IMR-90 (cell line): ENCODE measurements around the gene LAMC3. TPM values are rescaled to one million over a fixed set of nuclear protein-coding genes. Genes with fewer than 3 reads are reported as not detected.

ENCODE experiments used
- ATAC-seq: fragments of 200-7000 bp; cut with Tn5 transposase; 2 replicates; pipeline ENCODE4 v1.9.1; 2020; ENCODE audit warnings: low read depth, mild to moderate bottlenecking, moderate library complexity
- BruUV-seq: library from RNA; stranded (reverse); fragments of 400-500 nt; replicated peaks from 2 replicates; lab custom pipeline; 2021; lab: Mats Ljungman, UMichigan
- CTCF ChIA-PET: fragments of 300-600 bp; formaldehyde crosslinking; extraction: SDS; loops from one replicate; lab custom pipeline; 2021; ENCODE audit warnings: antibody characterized with exemption; lab: Yijun Ruan, JAX
- POLR2A ChIA-PET: fragments of 300-600 bp; sonication (Branson Sonifier 250); formaldehyde crosslinking; loops from one replicate; lab custom pipeline; 2022; ENCODE audit warnings: antibody characterized with exemption; ENCODE audit not compliant: unreplicated experiment; lab: Charles Lee
- DNase-seq: peaks from one replicate; pipeline ENCODE4 v3.0.0; 2013
- H2AFZ ChIP-seq: replicated peaks from 2 replicates; pipeline ENCODE3; 2013; ENCODE audit warnings: low read length, mild to moderate bottlenecking; ENCODE audit not compliant: poor library complexity
- H2AK5ac ChIP-seq: 2 replicates; pipeline ENCODE4 v1.6.1; 2013; ENCODE audit warnings: low read depth, low read length, inconsistent platforms
- H2AK9ac ChIP-seq: replicated peaks from 2 replicates; pipeline ENCODE3; 2013; ENCODE audit warnings: mild to moderate bottlenecking, low read depth, low read length, moderate library complexity; ENCODE audit not compliant: poor library complexity
- H2BK120ac ChIP-seq: 2 replicates; pipeline ENCODE4 v1.6.1; 2013; ENCODE audit warnings: low read depth, low read length, inconsistent platforms
- H2BK15ac ChIP-seq: 3 replicates; pipeline ENCODE4 v1.6.1; 2013; ENCODE audit warnings: low read depth, low read length, inconsistent platforms
- H2BK20ac ChIP-seq: 2 replicates; pipeline ENCODE4 v1.6.1; 2013; ENCODE audit warnings: low read depth, mild to moderate bottlenecking, inconsistent platforms, low read length, moderate library complexity
- H2BK5ac ChIP-seq: 2 replicates; pipeline ENCODE4 v1.6.1; 2013; ENCODE audit warnings: mild to moderate bottlenecking, low read depth, low read length, inconsistent platforms; ENCODE audit not compliant: poor library complexity, severe bottlenecking
- H3K14ac ChIP-seq: replicated peaks from 2 replicates; pipeline ENCODE4 v1.6.1; 2013; ENCODE audit warnings: low read depth, low read length, inconsistent platforms
- H3K18ac ChIP-seq: 2 replicates; pipeline ENCODE4 v1.6.1; 2013; ENCODE audit warnings: low read depth, low read length, control low read depth
- H3K23ac ChIP-seq: 2 replicates; pipeline ENCODE4 v1.6.1; 2013; ENCODE audit warnings: low read depth, low read length, inconsistent platforms
- H3K27ac ChIP-seq: 2 replicates; pipeline ENCODE4 v1.5.1; 2013; ENCODE audit warnings: mild to moderate bottlenecking, control low read depth, low read length; ENCODE audit not compliant: insufficient read depth
- H3K27me3 ChIP-seq: 2 replicates; pipeline ENCODE4 v1.6.1; 2013; ENCODE audit warnings: low read length; ENCODE audit not compliant: control insufficient read depth, insufficient read depth
- H3K36me3 ChIP-seq: 2 replicates; pipeline ENCODE4 v1.6.1; 2013; ENCODE audit warnings: low read length, mixed read lengths; ENCODE audit not compliant: control insufficient read depth, insufficient read depth
- H3K4ac ChIP-seq: 2 replicates; pipeline ENCODE4 v1.6.1; 2013; ENCODE audit warnings: low read depth, low read length, inconsistent platforms
- H3K4me1 ChIP-seq: 2 replicates; pipeline ENCODE4 v1.6.1; 2013; ENCODE audit warnings: low read length, mixed read lengths; ENCODE audit not compliant: control insufficient read depth, insufficient read depth
- H3K4me2 ChIP-seq: 2 replicates; pipeline ENCODE4 v1.6.1; 2013; ENCODE audit warnings: low read depth, mild to moderate bottlenecking, control low read depth, low read length, moderate library complexity
- H3K4me3 ChIP-seq: 2 replicates; pipeline ENCODE4 v1.5.1; 2013; ENCODE audit warnings: low read depth, mild to moderate bottlenecking, control low read depth, low read length, moderate library complexity; ENCODE audit not compliant: insufficient read depth
- H3K56ac ChIP-seq: 2 replicates; pipeline ENCODE4 v1.6.1; 2013; ENCODE audit warnings: low read length, inconsistent platforms; ENCODE audit not compliant: insufficient read depth; ENCODE audit errors: extremely low read depth
- H3K79me1 ChIP-seq, 2 experiments: 2 replicates each; pipeline ENCODE4 v1.6.1; 2013; ENCODE audit warnings: low read length in 2 of 2, inconsistent platforms in 1 of 2, low read depth in 1 of 2
- H3K9ac ChIP-seq: 2 replicates; pipeline ENCODE4 v1.6.1; 2013; ENCODE audit warnings: low read depth, low read length, control low read depth
- H3K9me1 ChIP-seq: 2 replicates; pipeline ENCODE4 v1.6.1; 2013; ENCODE audit warnings: low read length, inconsistent platforms; ENCODE audit not compliant: insufficient read depth
- H3K9me3 ChIP-seq: 2 replicates; pipeline ENCODE4 v1.6.1; 2013; ENCODE audit warnings: low read length; ENCODE audit not compliant: control insufficient read depth, insufficient read depth
- H4K20me1 ChIP-seq: 2 replicates; pipeline ENCODE4 v1.6.1; 2013; ENCODE audit warnings: low read length, inconsistent platforms; ENCODE audit not compliant: insufficient read depth
- H4K5ac ChIP-seq: 2 replicates; pipeline ENCODE4 v1.6.1; 2013; ENCODE audit warnings: mild to moderate bottlenecking, low read depth, low read length, control low read depth
- H4K8ac ChIP-seq, 2 experiments: 2 replicates each; pipeline ENCODE4 v1.6.1; 2013; ENCODE audit warnings: low read depth in 2 of 2, low read length in 2 of 2, control low read depth in 1 of 2, inconsistent platforms in 1 of 2
- H4K91ac ChIP-seq: 2 replicates; pipeline ENCODE4 v1.6.1; 2013; ENCODE audit warnings: low read depth, low read length, inconsistent platforms; ENCODE audit not compliant: insufficient read depth
- BHLHE40 ChIP-seq: fragments of 150-350 bp; IDR thresholded peaks from 2 replicates; pipeline ENCODE4 v1.6.1; 2016; ENCODE audit warnings: mild to moderate bottlenecking, low read depth, low read length
- CEBPB ChIP-seq: IDR thresholded peaks from 2 replicates; pipeline ENCODE4 v1.6.1; 2012; ENCODE audit warnings: low read depth, low read length, improper control_type of control experiment
- CHD1 ChIP-seq: IDR thresholded peaks from 2 replicates; pipeline ENCODE4 v1.6.1; 2012; ENCODE audit warnings: low read depth, low read length, improper control_type of control experiment
- CTCF ChIP-seq: conservative IDR thresholded peaks from 2 replicates; pipeline ENCODE4 v1.5.1; 2012; ENCODE audit warnings: mild to moderate bottlenecking, low read depth, low read length, improper control_type of control experiment
- ELK1 ChIP-seq: fragments of 150-350 bp; IDR thresholded peaks from 2 replicates; pipeline ENCODE4 v1.6.1; 2016; ENCODE audit warnings: low read depth, mild to moderate bottlenecking, low read length, moderate library complexity, borderline replicate concordance
- FOS ChIP-seq: fragments of 150-350 bp; IDR thresholded peaks from 2 replicates; pipeline ENCODE4 v1.6.1; 2016; ENCODE audit warnings: low read depth, low read length
- MAFK ChIP-seq: IDR thresholded peaks from 2 replicates; pipeline ENCODE4 v1.6.1; 2012; ENCODE audit warnings: low read depth, low read length, improper control_type of control experiment
- MAZ ChIP-seq: IDR thresholded peaks from 2 replicates; pipeline ENCODE4 v1.6.1; 2012; ENCODE audit warnings: low read depth, mild to moderate bottlenecking, low read length, improper control_type of control experiment, moderate library complexity, borderline replicate concordance
- MXI1 ChIP-seq: IDR thresholded peaks from 2 replicates; pipeline ENCODE4 v1.6.1; 2012; ENCODE audit warnings: low read depth, mild to moderate bottlenecking, low read length, moderate library complexity, borderline replicate concordance
- NFE2L2 ChIP-seq: fragments of 150-350 bp; IDR thresholded peaks from 2 replicates; pipeline ENCODE4 v1.6.1; 2016; ENCODE audit warnings: low read depth, mild to moderate bottlenecking, low read length
- POLR2A ChIP-seq: IDR thresholded peaks from 2 replicates; pipeline ENCODE4 v1.6.1; 2012; ENCODE audit warnings: mild to moderate bottlenecking, low read depth, low read length
- RAD21 ChIP-seq: IDR thresholded peaks from 2 replicates; pipeline ENCODE4 v1.6.1; 2012; ENCODE audit warnings: low read length, improper control_type of control experiment
- RCOR1 ChIP-seq: IDR thresholded peaks from 2 replicates; pipeline ENCODE4 v1.6.1; 2012; ENCODE audit warnings: mild to moderate bottlenecking, low read length, improper control_type of control experiment; ENCODE audit not compliant: insufficient replicate concordance
- RFX5 ChIP-seq: IDR thresholded peaks from 2 replicates; pipeline ENCODE4 v1.8.0; 2012; ENCODE audit warnings: low read depth, mild to moderate bottlenecking, low read length, moderate library complexity
- SMC3 ChIP-seq: fragments of 150-350 bp; IDR thresholded peaks from 2 replicates; pipeline ENCODE4 v1.6.1; 2016; ENCODE audit warnings: low read depth, mild to moderate bottlenecking, antibody characterized with exemption, low read length, moderate library complexity
- WGBS, 2 experiments: methylation state at CpG; one replicate each; pipeline versions ENCODE4 v1.1.5 to v1.1.7; 2013; ENCODE audit warnings: missing lambda C conversion rate in 2 of 2; ENCODE audit not compliant: insufficient read length in 1 of 2; ENCODE audit errors: extremely low coverage in 2 of 2; 5-methylcytosine and 5-hydroxymethylcytosine counted together
- dilution Hi-C: fragments of 300-500 bp; cut with HindIII; formaldehyde crosslinking; loops from one replicate; pipeline ENCODE4 v1.14.3; 2018; ENCODE audit warnings: low sequenced_read_pairs; ENCODE audit not compliant: unreplicated experiment
- in situ Hi-C: fragments of 300-500 bp; cut with MboI; formaldehyde crosslinking; loops from 3 replicates; pipeline ENCODE4 v1.14.3; 2019; ENCODE audit warnings: low sequenced_read_pairs, inconsistent platforms, mixed read lengths
- intact Hi-C: fragments of 100-400 bp; cut with micrococcal nuclease; formaldehyde crosslinking; loops from 2 replicates; pipeline ENCODE4 v1.10.0; 2022
- polyA plus RNA-seq, 3 experiments: library from polyadenylated mRNA; depleted of rRNA; stranded (reverse); fragments of >200 nt; gene quantifications; 2 replicates each; pipeline ENCODE4 v1.2.3, GENCODE V29; 2012; ENCODE audit warnings: low replicate concordance in 1 of 3
- total RNA-seq: library from RNA; depleted of rRNA; stranded (reverse); fragments of >200 nt; gene quantifications from 2 replicates; pipeline ENCODE4 v1.2.3, GENCODE V29; 2012
- TF ChIP-seq, protein P1 (sequence below): fragments of 150-350 bp; IDR thresholded peaks from 2 replicates; pipeline ENCODE4 v1.6.1; 2017; ENCODE audit warnings: mild to moderate bottlenecking, antibody characterized with exemption, low read length, low read depth

Gene LAMC3
- total and polyA plus RNA-seq, 2 of the 4 experiments (the other 2 are of a cell fraction) = not detected

GRCh38 chr9:131035548-131035947 is 26.6 kb downstream of the LAMC3 start:
- H3K4me3 ChIP-seq = no peak overlapping the region
- H3K79me1 ChIP-seq = no peaks in the 10 kb centered on the region
- no peak overlapping the region for H2AK5ac ChIP-seq
- H3K4ac ChIP-seq = no peak overlapping the region
- intact Hi-C loops (no loop called here), dilution Hi-C loops (no loop called here), in situ Hi-C loops (no loop called here)
- H3K36me3 ChIP-seq = no peaks in the 10 kb centered on the region
- H4K91ac ChIP-seq = no peak overlapping the region
- H3K23ac ChIP-seq = no peak overlapping the region
- H2BK15ac ChIP-seq = no peak overlapping the region
- TF ChIP-seq RFX5 = no peak
- no peak for TF ChIP-seq NFE2L2
- no peak for TF ChIP-seq MAZ
- no peak for TF ChIP-seq RAD21
- no peak for TF ChIP-seq CHD1
- TF ChIP-seq MXI1 = no peak
- no peak for TF ChIP-seq SMC3
- TF ChIP-seq CEBPB = no peak
- no peak for TF ChIP-seq POLR2A
- no peak for TF ChIP-seq RCOR1
- TF ChIP-seq MAFK = no peak
- no peak for TF ChIP-seq CTCF
- no peak for TF ChIP-seq ELK1
- no peak for TF ChIP-seq BHLHE40
- TF ChIP-seq, protein P1, sequence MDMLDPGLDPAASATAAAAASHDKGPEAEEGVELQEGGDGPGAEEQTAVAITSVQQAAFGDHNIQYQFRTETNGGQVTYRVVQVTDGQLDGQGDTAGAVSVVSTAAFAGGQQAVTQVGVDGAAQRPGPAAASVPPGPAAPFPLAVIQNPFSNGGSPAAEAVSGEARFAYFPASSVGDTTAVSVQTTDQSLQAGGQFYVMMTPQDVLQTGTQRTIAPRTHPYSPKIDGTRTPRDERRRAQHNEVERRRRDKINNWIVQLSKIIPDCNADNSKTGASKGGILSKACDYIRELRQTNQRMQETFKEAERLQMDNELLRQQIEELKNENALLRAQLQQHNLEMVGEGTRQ = no peak
- no peak for TF ChIP-seq FOS
- no peaks in the 10 kb centered on the region for H3K9me3 ChIP-seq
- H3K27ac ChIP-seq = no peak overlapping the region
- H2BK20ac ChIP-seq = no peak overlapping the region
- H4K8ac ChIP-seq = no peak overlapping the region
- no peak overlapping the region for H2BK120ac ChIP-seq
- H2AFZ ChIP-seq = no peak overlapping the region
- H3K4me1 ChIP-seq = no peaks in the 10 kb centered on the region
- DNase-seq = no peak
- CTCF ChIA-PET = no interaction called here
- H3K14ac ChIP-seq = no peak overlapping the region
- H2BK5ac ChIP-seq = no peak overlapping the region
- POLR2A ChIA-PET = no interaction called here
- H3K18ac ChIP-seq = no peak overlapping the region
- H3K9me1 ChIP-seq = no peaks in the 10 kb centered on the region
- H3K4me2 ChIP-seq = no peak overlapping the region
- no peak overlapping the region for H2AK9ac ChIP-seq
- peaks cover 54% of the 10 kb centered on the region for H3K27me3 ChIP-seq
- ATAC-seq = no peak
- H3K9ac ChIP-seq = no peak overlapping the region
- no peak overlapping the region for H4K5ac ChIP-seq
- WGBS, 2 experiments = no CpG with 5 or more reads among the region's 3 CpGs
- no peaks in the 10 kb centered on the region for H4K20me1 ChIP-seq
- H3K56ac ChIP-seq = no peak overlapping the region
- BruUV-seq = no TSS peak
